Activated naive CD4-positive, alpha-beta T cell treated with anti-CD3 and anti-CD28 coated beads, Interleukin-2, amount 50 U/mL, for 72 hours (primary cell): Measurements from ENCODE around the gene SLC35F5. TPM values are rescaled to one million over a fixed set of nuclear protein-coding genes. Genes with fewer than 3 reads are reported as not detected.
"Not testable (repeated sequence)": the region's sequence is repeated elsewhere in the genome, so short reads cannot be mapped to it uniquely, and the experiment has no call there.

ENCODE experiments used
- ATAC-seq, 2 donors: fragments of 150-1000 bp; cut with Tn5 transposase; 2 replicates each; pipeline ENCODE4 v1.10.0; 2021; ENCODE audit warnings: mild to moderate bottlenecking in 2 of 2, moderate library complexity in 2 of 2
- DNase-seq, 2 donors: peaks; one replicate each; pipeline ENCODE4 v3.0.0; 2021 to 2022; ENCODE audit warnings: low spot score in 2 of 2
- H3K27ac Mint-ChIP-seq, 2 donors: one replicate each; pipeline ENCODE4 v1.8.0; 2022; ENCODE audit warnings: mild to moderate bottlenecking in 2 of 2, mixed read lengths in 2 of 2
- H3K36me3 Mint-ChIP-seq, 2 donors: one replicate each; pipeline ENCODE4 v1.8.0; 2022; ENCODE audit warnings: mixed read lengths in 2 of 2
- H3K9me3 Mint-ChIP-seq, 2 donors: one replicate each; pipeline ENCODE4 v1.8.0; 2022; ENCODE audit warnings: mixed read lengths in 2 of 2
- total RNA-seq, 2 donors: library from RNA; stranded (reverse); gene quantifications; one replicate each; pipeline ENCODE4 v1.2.3, GENCODE V29; 2022

Gene SLC35F5
- total RNA-seq, 2 donors from 2014 or later, result 28.1 to 29.1 TPM

GRCh38 chr2:113709022-113709421 is 47.4 kb downstream of the SLC35F5 start:
- H3K9me3 Mint-ChIP-seq, result no peaks in the 10 kb centered on the region
- ATAC-seq (no peak), DNase-seq (no peak)
- H3K36me3 Mint-ChIP-seq, result no peaks in the 10 kb centered on the region
- no peak overlapping the region for H3K27ac Mint-ChIP-seq

- no peak for DNase-seq
Observed at GRCh38 chr2:113707106-113707505, 49.3 kb downstream of the SLC35F5 start.

GRCh38 chr2:113705982-113706523 is 50.4 kb downstream of the SLC35F5 start:
- H3K9me3 Mint-ChIP-seq, result no peaks in the 10 kb centered on the region
- H3K27ac Mint-ChIP-seq, result peak overlapping the region; percentile 20 to 72
- DNase-seq (no peak), ATAC-seq (no peak)
- H3K36me3 Mint-ChIP-seq, result no peaks in the 10 kb centered on the region

More at GRCh38 chr2:113707106-113707505, 49.3 kb downstream of the SLC35F5 start:
- Mint-ChIP-seq H3K9me3 (no peaks in the 10 kb centered on the region), H3K27ac (peak overlapping the region in 1 of 2 donors; percentile 60), H3K36me3 (no peaks in the 10 kb centered on the region)
- no peak for ATAC-seq

GRCh38 chr2:113704300-113704993 is 52.0 kb downstream of the SLC35F5 start:
- H3K9me3 Mint-ChIP-seq, H3K27ac Mint-ChIP-seq, DNase-seq, H3K36me3 Mint-ChIP-seq, ATAC-seq: not testable (repeated sequence)

GRCh38 chr2:113703386-113704299 is 52.8 kb downstream of the SLC35F5 start:
- Mint-ChIP-seq H3K27ac (no peak overlapping the region), H3K9me3 (no peaks in the 10 kb centered on the region), H3K36me3 (no peaks in the 10 kb centered on the region)
- DNase-seq (no peak), ATAC-seq (no peak)

- DNase-seq (peak in 1 of 2 donors; percentile 51), ATAC-seq (peak; percentile 81 to 84)
- no peaks in the 10 kb centered on the region for H3K9me3 Mint-ChIP-seq
- no peaks in the 10 kb centered on the region for H3K36me3 Mint-ChIP-seq
- peak overlapping the region; percentile 50 to 81 for H3K27ac Mint-ChIP-seq
Observed at GRCh38 chr2:113700186-113700841, 56.1 kb downstream of the SLC35F5 start.

- Mint-ChIP-seq H3K36me3 (peaks cover 0 to 6% of the 10 kb centered on the region in 2 donors), H3K27ac (peak overlapping the region in 1 of 2 donors; percentile 50), H3K9me3 (peaks cover 0 to 4% of the 10 kb centered on the region in 2 donors)
- peak; percentile 65 to 82 for ATAC-seq
- no peak for DNase-seq
Observed at GRCh38 chr2:113698892-113699447, 57.5 kb downstream of the SLC35F5 start.

GRCh38 chr2:113698251-113698650 is 58.2 kb downstream of the SLC35F5 start:
- ATAC-seq, DNase-seq, H3K9me3 Mint-ChIP-seq, H3K36me3 Mint-ChIP-seq: not testable (repeated sequence)
- peak overlapping the region in 1 of 2 donors; percentile 40 for H3K27ac Mint-ChIP-seq

- peaks cover 0 to 6% of the 10 kb centered on the region in 2 donors for H3K9me3 Mint-ChIP-seq
Observed at GRCh38 chr2:113697516-113697915, 58.9 kb downstream of the SLC35F5 start.

GRCh38 chr2:113694438-113694837 is 62.0 kb downstream of the SLC35F5 start:
- DNase-seq, result no peak
- no peak for ATAC-seq
- peaks cover 0 to 9% of the 10 kb centered on the region in 2 donors for H3K36me3 Mint-ChIP-seq
- peak overlapping the region; percentile 4 to 91 for H3K27ac Mint-ChIP-seq
- H3K9me3 Mint-ChIP-seq, result peaks cover 0 to 6% of the 10 kb centered on the region in 2 donors

More at GRCh38 chr2:113697516-113697915, 58.9 kb downstream of the SLC35F5 start:
- DNase-seq (no peak), ATAC-seq (no peak)
- H3K27ac Mint-ChIP-seq, result no peak overlapping the region
- H3K36me3 Mint-ChIP-seq, result peaks cover 0 to 9% of the 10 kb centered on the region in 2 donors

GRCh38 chr2:113692698-113693428 is 63.6 kb downstream of the SLC35F5 start:
- peaks cover 0 to 6% of the 10 kb centered on the region in 2 donors for H3K9me3 Mint-ChIP-seq
- DNase-seq (peak in 1 of 2 donors; percentile 34), ATAC-seq (peak; percentile 81 to 86)
- peak overlapping the region; percentile 91 to 98 for H3K27ac Mint-ChIP-seq
- peaks cover 0 to 9% of the 10 kb centered on the region in 2 donors for H3K36me3 Mint-ChIP-seq

- not testable (repeated sequence) for H3K36me3 Mint-ChIP-seq, DNase-seq, ATAC-seq, H3K27ac Mint-ChIP-seq, H3K9me3 Mint-ChIP-seq
Observed at GRCh38 chr2:113690871-113691270, 65.6 kb downstream of the SLC35F5 start.

- DNase-seq (no peak), ATAC-seq (no peak)
- peaks cover 0 to 6% of the 10 kb centered on the region in 2 donors for H3K36me3 Mint-ChIP-seq
- no peaks in the 10 kb centered on the region for H3K9me3 Mint-ChIP-seq
- no peak overlapping the region for H3K27ac Mint-ChIP-seq
Observed at GRCh38 chr2:113686537-113686936, 69.9 kb downstream of the SLC35F5 start.

GRCh38 chr2:113685471-113685870 is 71.0 kb downstream of the SLC35F5 start:
- H3K27ac Mint-ChIP-seq, result no peak overlapping the region
- no peak for ATAC-seq

GRCh38 chr2:113679457-113679856 is 77.0 kb downstream of the SLC35F5 start:
- H3K27ac Mint-ChIP-seq, result no peak overlapping the region
- ATAC-seq, result no peak

More at GRCh38 chr2:113685471-113685870, 71.0 kb downstream of the SLC35F5 start:
- no peak for DNase-seq
- Mint-ChIP-seq H3K9me3 (no peaks in the 10 kb centered on the region), H3K36me3 (peaks cover 0 to 6% of the 10 kb centered on the region in 2 donors)

More at GRCh38 chr2:113679457-113679856, 77.0 kb downstream of the SLC35F5 start:
- Mint-ChIP-seq H3K36me3 (peaks cover 0 to 6% of the 10 kb centered on the region in 2 donors), H3K9me3 (no peaks in the 10 kb centered on the region)
- DNase-seq, result no peak
